ENCODE measurements around the gene RFFL.
"Not testable (repeated sequence)": the region's sequence is repeated elsewhere in the genome, so short reads cannot be mapped to it uniquely, and the experiment has no call there.

Gene RFFL

GRCh38 chr17:35046245-35046644 lies 17.3 kb downstream of the RFFL start:
- no peak for DNase-seq

- DNase-seq, result not testable (repeated sequence)
These were observed 18.0 kb downstream of the RFFL start for GRCh38 chr17:35045458-35045979.

GRCh38 chr17:35044181-35044580 lies 19.3 kb downstream of the RFFL start:
- DNase-seq, result no peak

GRCh38 chr17:35041390-35041789 lies 22.1 kb downstream of the RFFL start:
- no peak for DNase-seq

GRCh38 chr17:35038453-35038852 lies 25.1 kb downstream of the RFFL start:
- no peak for DNase-seq

GRCh38 chr17:35030780-35031179 lies 32.7 kb downstream of the RFFL start:
- no peak for DNase-seq

GRCh38 chr17:35028531-35029262 lies 34.8 kb downstream of the RFFL start:
- DNase-seq, result no peak

GRCh38 chr17:35028097-35028496 lies 35.4 kb downstream of the RFFL start:
- DNase-seq, result not testable (repeated sequence)

GRCh38 chr17:35025541-35025940 lies 38.0 kb downstream of the RFFL start:
- DNase-seq, result no peak

GRCh38 chr17:35023538-35023937 lies 40.0 kb downstream of the RFFL start:
- DNase-seq, result no peak

- DNase-seq, result peak; percentile 93
These were observed 40.9 kb downstream of the RFFL start for GRCh38 chr17:35022536-35023063.

- no peak for DNase-seq
These were observed 41.8 kb downstream of the RFFL start for GRCh38 chr17:35021520-35022380.

- no peak for DNase-seq
These were observed 43.9 kb downstream of the RFFL start for GRCh38 chr17:35019386-35020179.

- no peak for DNase-seq
These were observed 44.7 kb downstream of the RFFL start for GRCh38 chr17:35018814-35019213.

GRCh38 chr17:35017021-35017420 lies 46.5 kb downstream of the RFFL start:
- no peak for DNase-seq

- no peak for DNase-seq
These were observed 47.1 kb downstream of the RFFL start for GRCh38 chr17:35016369-35016768.

- peak; percentile 34 for DNase-seq
These were observed 51.8 kb downstream of the RFFL start for GRCh38 chr17:35011671-35012216.

- no peak for DNase-seq
These were observed 53.4 kb downstream of the RFFL start for GRCh38 chr17:35010093-35010492.

GRCh38 chr17:35006961-35007360 lies 56.5 kb downstream of the RFFL start:
- DNase-seq, result no peak

- DNase-seq, result no peak
These were observed 57.2 kb downstream of the RFFL start for GRCh38 chr17:35006345-35006744.

GRCh38 chr17:35003778-35004177 lies 59.7 kb downstream of the RFFL start:
- DNase-seq, result no peak

GRCh38 chr17:35002876-35003551 lies 60.5 kb downstream of the RFFL start:
- no peak for DNase-seq
